Midbrain (tissue), 1 donor: ENCODE results near the gene ZG16.
A peak's percentile ranks its signal among the peaks of the same experiment; 100 is the strongest.
"Not testable (repeated sequence)": the region's sequence is repeated elsewhere in the genome, so short reads cannot be mapped to it uniquely, and the experiment has no call there.

Experiments used
- DNase-seq: peaks from one replicate; lab custom pipeline; 2025; lab: John Stamatoyannopoulos, UW

ZG16 gene

GRCh38 chr16:29748760-29749149, 29.3 kb upstream of the ZG16 start:
- DNase-seq = not testable (repeated sequence)

GRCh38 chr16:29753516-29753915, 24.5 kb upstream of the ZG16 start:
- DNase-seq = no peak

GRCh38 chr16:29756654-29757053, 21.4 kb upstream of the ZG16 start:
- DNase-seq = no peak

GRCh38 chr16:29757086-29757485, 21.0 kb upstream of the ZG16 start:
- DNase-seq = not testable (repeated sequence)

GRCh38 chr16:29757950-29758466, 20.0 kb upstream of the ZG16 start:
- no peak for DNase-seq

- DNase-seq = no peak
Measured at GRCh38 chr16:29760567-29761279, 17.3 kb upstream of the ZG16 start.

GRCh38 chr16:29761280-29761651, 16.8 kb upstream of the ZG16 start:
- not testable (repeated sequence) for DNase-seq

- DNase-seq = no peak
Measured at GRCh38 chr16:29761882-29762281, 16.2 kb upstream of the ZG16 start.

- DNase-seq = no peak
Measured at GRCh38 chr16:29763326-29763725, 14.7 kb upstream of the ZG16 start.

GRCh38 chr16:29765167-29766032, 12.7 kb upstream of the ZG16 start:
- DNase-seq = no peak

GRCh38 chr16:29766571-29766970, 11.5 kb upstream of the ZG16 start:
- DNase-seq = no peak

GRCh38 chr16:29767062-29767461, 11.0 kb upstream of the ZG16 start:
- no peak for DNase-seq

GRCh38 chr16:29769507-29769906, 8.5 kb upstream of the ZG16 start:
- no peak for DNase-seq

GRCh38 chr16:29770250-29770929, 7.7 kb upstream of the ZG16 start:
- DNase-seq = no peak

GRCh38 chr16:29772330-29772729, 5.7 kb upstream of the ZG16 start:
- not testable (repeated sequence) for DNase-seq

- no peak for DNase-seq
Measured at GRCh38 chr16:29774730-29775129, 3.3 kb upstream of the ZG16 start.

GRCh38 chr16:29775742-29776408, 2.2 kb upstream of the ZG16 start:
- DNase-seq = no peak

- no peak for DNase-seq
Measured at GRCh38 chr16:29779474-29779873, 1.4 kb downstream of the ZG16 start.

GRCh38 chr16:29783094-29783953, 5.3 kb downstream of the ZG16 start:
- not testable (repeated sequence) for DNase-seq

GRCh38 chr16:29784157-29784556, 6.1 kb downstream of the ZG16 start:
- DNase-seq = no peak

- peak; percentile 22 for DNase-seq
Measured at GRCh38 chr16:29784901-29785500, 6.9 kb downstream of the ZG16 start.
